BLaER1 (cell line): Measurements from ENCODE around the gene GPAT3.
"Not testable (repeated sequence)": the region's sequence is repeated elsewhere in the genome, so short reads cannot be mapped to it uniquely, and the experiment has no call there.

ENCODE experiments used
- H3K27ac ChIP-seq: shearing (Covaris generic); formaldehyde crosslinking; 2 replicates; pipeline ENCODE4 v1.8.1; 2022
- H3K27me3 ChIP-seq: shearing (Covaris generic); formaldehyde crosslinking; 2 replicates; pipeline ENCODE4 v1.8.1; 2022
- H3K36me3 ChIP-seq: shearing (Covaris generic); formaldehyde crosslinking; 2 replicates; pipeline ENCODE4 v1.8.1; 2022
- H3K4me1 ChIP-seq: shearing (Covaris generic); formaldehyde crosslinking; 2 replicates; pipeline ENCODE4 v1.8.1; 2022
- H3K4me2 ChIP-seq: shearing (Covaris generic); formaldehyde crosslinking; 2 replicates; pipeline ENCODE4 v1.8.1; 2022
- H3K4me3 ChIP-seq: shearing (Covaris generic); formaldehyde crosslinking; 2 replicates; pipeline ENCODE4 v1.8.1; 2022
- H3K9ac ChIP-seq: shearing (Covaris generic); formaldehyde crosslinking; 2 replicates; pipeline ENCODE4 v1.8.1; 2022
- H3K9me3 ChIP-seq: shearing (Covaris generic); formaldehyde crosslinking; 2 replicates; pipeline ENCODE4 v1.8.1; 2022
- H4K20me1 ChIP-seq: shearing (Covaris generic); formaldehyde crosslinking; 2 replicates; pipeline ENCODE4 v1.8.1; 2022
- Cebpa-rat ChIP-seq: shearing (Covaris generic); IDR thresholded peaks from 2 replicates; pipeline ENCODE4 v1.8.1; 2022

The GPAT3 gene

DNA sequence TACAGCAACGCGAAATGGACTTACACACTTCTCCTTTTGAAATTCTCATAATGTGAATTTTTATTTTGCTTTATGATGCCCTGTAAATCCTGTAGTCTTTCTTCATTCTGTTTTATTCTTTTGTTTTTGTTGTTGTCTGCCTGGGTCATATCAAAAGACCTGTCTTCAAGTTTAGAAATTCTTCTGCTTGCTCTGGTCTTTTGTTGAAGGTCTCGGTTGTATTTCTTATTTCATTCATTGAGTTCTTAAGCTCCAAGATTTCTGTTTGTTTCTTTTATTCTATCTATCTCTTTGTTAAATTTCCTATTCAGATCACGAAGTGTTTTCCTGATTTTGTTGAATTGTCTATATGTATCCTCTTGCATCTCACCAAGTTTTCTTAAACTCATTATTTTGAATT is 78.1 kb downstream of the GPAT3 start:
- H3K36me3 ChIP-seq, result no peaks in the 10 kb centered on the region
- no peaks in the 10 kb centered on the region for H3K27me3 ChIP-seq
- no peak for TF ChIP-seq Cebpa-rat
- no peaks in the 10 kb centered on the region for H4K20me1 ChIP-seq
- H3K9me3 ChIP-seq, result peaks cover 33% of the 10 kb centered on the region
- H3K9ac ChIP-seq, result no peak overlapping the region
- H3K4me2 ChIP-seq, result no peak overlapping the region
- no peak overlapping the region for H3K27ac ChIP-seq
- H3K4me3 ChIP-seq, result no peak overlapping the region
- H3K4me1 ChIP-seq, result peaks cover 3% of the 10 kb centered on the region

GRCh38 chr4:83616252-83616651 is 80.3 kb downstream of the GPAT3 start:
- no peak for TF ChIP-seq Cebpa-rat

DNA sequence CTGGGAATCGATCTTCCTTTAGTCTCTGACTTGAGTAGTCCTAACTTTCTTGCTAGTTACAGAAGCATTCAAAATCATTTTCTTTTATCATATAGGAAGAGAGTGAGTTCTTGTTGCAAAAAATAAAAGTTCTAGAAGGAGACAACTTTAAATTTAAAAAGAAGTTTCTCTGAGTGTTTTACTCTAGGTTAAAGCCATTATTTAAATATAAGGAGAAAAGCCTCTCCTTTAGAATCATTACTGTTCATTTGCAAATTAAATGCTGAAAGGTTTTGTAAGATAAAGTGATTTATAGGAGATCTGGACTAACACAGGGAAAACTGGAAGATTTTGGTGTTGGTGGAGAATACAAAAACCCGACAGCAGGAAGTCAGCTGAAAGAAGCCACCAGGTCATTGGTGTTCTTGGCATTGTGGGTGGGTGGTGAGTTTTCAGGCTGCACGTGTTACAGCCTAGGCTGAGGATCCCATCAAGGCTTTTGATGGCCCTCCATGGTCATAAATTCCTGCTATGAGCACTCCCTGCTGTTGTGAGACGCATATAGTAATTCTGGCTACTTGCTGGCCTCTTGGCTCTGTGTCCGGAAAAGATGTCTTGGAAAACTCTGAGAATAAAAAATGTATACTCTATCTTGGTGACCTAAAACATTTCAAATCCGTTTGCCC is 81.6 kb downstream of the GPAT3 start:
- no peak overlapping the region for H3K9ac ChIP-seq
- no peak overlapping the region for H3K4me3 ChIP-seq
- no peaks in the 10 kb centered on the region for H3K36me3 ChIP-seq
- H3K27ac ChIP-seq, result no peak overlapping the region
- H3K27me3 ChIP-seq, result no peaks in the 10 kb centered on the region
- TF ChIP-seq Cebpa-rat, result no peak
- no peak overlapping the region for H3K4me2 ChIP-seq
- H3K4me1 ChIP-seq, result peaks cover 7% of the 10 kb centered on the region
- no peaks in the 10 kb centered on the region for H4K20me1 ChIP-seq
- H3K9me3 ChIP-seq, result peaks cover 47% of the 10 kb centered on the region

More at GRCh38 chr4:83616252-83616651, 80.3 kb downstream of the GPAT3 start:
- Histone ChIP-seq H3K4me3 (no peak overlapping the region), H3K27ac (no peak overlapping the region), H3K36me3 (no peaks in the 10 kb centered on the region), H3K9me3 (peaks cover 40% of the 10 kb centered on the region), H4K20me1 (no peaks in the 10 kb centered on the region), H3K27me3 (no peaks in the 10 kb centered on the region), H3K9ac (no peak overlapping the region), H3K4me2 (no peak overlapping the region), H3K4me1 (peaks cover 7% of the 10 kb centered on the region)

DNA sequence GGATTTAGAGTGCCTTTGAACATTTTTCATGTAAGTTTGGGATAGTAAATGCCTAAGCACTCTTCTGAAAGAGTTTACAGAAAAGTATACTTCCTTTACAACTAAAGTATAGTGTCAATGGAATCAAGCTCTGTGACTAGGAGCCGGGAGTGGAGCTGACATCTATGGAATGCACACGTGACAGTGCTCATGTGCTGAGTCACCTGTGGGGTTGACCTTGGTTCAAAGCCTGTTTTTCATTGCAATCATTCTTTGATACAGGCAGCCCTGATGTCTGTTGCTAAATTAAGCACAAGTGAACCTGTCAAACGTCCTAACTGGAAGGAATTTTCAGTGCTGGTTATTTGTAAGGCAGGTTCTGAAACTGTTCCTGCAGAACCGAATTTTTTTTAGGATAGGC is 82.5 kb downstream of the GPAT3 start:
- Histone ChIP-seq H3K4me2 (no peak overlapping the region), H3K9me3 (peaks cover 50% of the 10 kb centered on the region)

DNA sequence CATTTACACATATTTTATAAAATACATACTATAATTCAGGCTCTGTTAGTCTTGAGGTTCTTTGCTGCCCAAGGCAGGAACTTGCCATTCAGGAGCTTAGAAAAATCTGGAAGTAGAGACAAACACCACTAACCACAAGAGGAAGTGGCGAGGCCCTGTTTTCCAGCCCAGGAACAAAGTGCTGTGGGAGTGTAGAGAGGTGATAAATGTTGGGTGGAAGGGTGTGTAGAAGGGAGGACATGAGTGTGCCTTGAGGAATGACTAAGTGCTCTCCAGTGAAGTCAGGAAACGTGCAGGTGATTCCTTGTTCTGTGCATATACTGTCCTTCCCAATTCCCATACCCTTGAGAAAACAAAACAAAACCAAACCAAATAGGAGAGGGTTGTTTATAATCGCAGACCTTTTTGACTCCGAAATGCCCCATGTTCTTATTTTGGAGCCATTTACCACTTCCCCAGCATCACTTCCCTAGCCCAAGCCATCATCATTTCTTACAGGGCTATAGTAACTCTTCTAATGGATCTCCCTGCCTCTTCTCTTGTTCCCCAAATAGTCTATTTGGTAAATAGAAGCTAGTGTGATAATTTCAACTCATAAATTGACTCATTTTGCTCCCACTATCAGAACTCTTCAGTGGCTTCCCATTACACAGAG is 83.2 kb downstream of the GPAT3 start:
- peak overlapping the region; percentile 27 for H3K4me2 ChIP-seq
- H3K27ac ChIP-seq, result no peak overlapping the region
- H3K4me3 ChIP-seq, result no peak overlapping the region
- H4K20me1 ChIP-seq, result no peaks in the 10 kb centered on the region
- TF ChIP-seq Cebpa-rat, result no peak
- H3K9me3 ChIP-seq, result peaks cover 48% of the 10 kb centered on the region
- no peaks in the 10 kb centered on the region for H3K27me3 ChIP-seq
- H3K4me1 ChIP-seq, result peaks cover 7% of the 10 kb centered on the region
- no peak overlapping the region for H3K9ac ChIP-seq
- no peaks in the 10 kb centered on the region for H3K36me3 ChIP-seq

More for the DNA sequence above, 82.5 kb downstream of the GPAT3 start:
- Histone ChIP-seq H3K36me3 (no peaks in the 10 kb centered on the region), H3K9ac (no peak overlapping the region), H3K27me3 (no peaks in the 10 kb centered on the region), H3K27ac (no peak overlapping the region), H3K4me1 (peaks cover 7% of the 10 kb centered on the region), H4K20me1 (no peaks in the 10 kb centered on the region), H3K4me3 (no peak overlapping the region)
- no peak for TF ChIP-seq Cebpa-rat

- H4K20me1 ChIP-seq, H3K4me2 ChIP-seq, H3K9ac ChIP-seq, H3K4me1 ChIP-seq, H3K27me3 ChIP-seq, H3K36me3 ChIP-seq, H3K27ac ChIP-seq, H3K4me3 ChIP-seq: not testable (repeated sequence)
- peaks cover 33% of the 10 kb centered on the region for H3K9me3 ChIP-seq
Observed at GRCh38 chr4:83622127-83622526, 86.2 kb downstream of the GPAT3 start.

DNA sequence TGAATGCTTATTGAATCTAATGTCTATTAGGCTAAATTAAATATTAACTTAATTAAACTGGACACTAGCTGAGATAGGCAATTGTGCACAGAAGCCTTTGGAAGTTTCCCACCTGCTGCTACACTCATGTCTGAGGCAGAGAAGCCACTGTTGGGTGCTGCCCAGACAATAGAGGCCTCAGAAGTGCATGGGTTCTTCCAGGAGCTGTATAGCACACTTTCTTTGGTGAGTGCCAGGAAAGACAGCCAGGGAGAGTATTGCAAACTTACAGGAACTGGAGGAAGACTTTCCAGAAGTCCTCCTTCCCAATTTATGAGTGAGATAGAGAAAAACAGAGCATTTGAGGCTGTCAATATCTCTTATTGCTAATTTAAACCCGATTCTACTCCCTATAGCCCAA is 89.9 kb downstream of the GPAT3 start:
- Histone ChIP-seq H3K27me3 (no peaks in the 10 kb centered on the region), H3K36me3 (no peaks in the 10 kb centered on the region), H3K9ac (no peak overlapping the region), H4K20me1 (no peaks in the 10 kb centered on the region), H3K4me3 (no peak overlapping the region), H3K4me1 (no peaks in the 10 kb centered on the region), H3K4me2 (no peak overlapping the region), H3K9me3 (peaks cover 31% of the 10 kb centered on the region), H3K27ac (no peak overlapping the region)
- no peak for TF ChIP-seq Cebpa-rat

GRCh38 chr4:83626245-83626836 is 90.4 kb downstream of the GPAT3 start:
- no peaks in the 10 kb centered on the region for H3K4me1 ChIP-seq
- no peak overlapping the region for H3K4me2 ChIP-seq
- H3K27ac ChIP-seq, result no peak overlapping the region
- no peaks in the 10 kb centered on the region for H3K36me3 ChIP-seq
- no peak overlapping the region for H3K9ac ChIP-seq
- no peak overlapping the region for H3K4me3 ChIP-seq
- no peaks in the 10 kb centered on the region for H3K27me3 ChIP-seq
- H4K20me1 ChIP-seq, result no peaks in the 10 kb centered on the region
- TF ChIP-seq Cebpa-rat, result no peak
- H3K9me3 ChIP-seq, result peaks cover 25% of the 10 kb centered on the region

GRCh38 chr4:83629945-83630721 is 94.2 kb downstream of the GPAT3 start:
- Histone ChIP-seq H3K27me3 (no peaks in the 10 kb centered on the region), H3K4me2 (no peak overlapping the region), H3K9ac (no peak overlapping the region), H3K4me1 (no peaks in the 10 kb centered on the region), H3K4me3 (no peak overlapping the region), H3K9me3 (no peaks in the 10 kb centered on the region), H3K36me3 (no peaks in the 10 kb centered on the region), H3K27ac (no peak overlapping the region), H4K20me1 (no peaks in the 10 kb centered on the region)
- peak; percentile 78 for TF ChIP-seq Cebpa-rat

DNA sequence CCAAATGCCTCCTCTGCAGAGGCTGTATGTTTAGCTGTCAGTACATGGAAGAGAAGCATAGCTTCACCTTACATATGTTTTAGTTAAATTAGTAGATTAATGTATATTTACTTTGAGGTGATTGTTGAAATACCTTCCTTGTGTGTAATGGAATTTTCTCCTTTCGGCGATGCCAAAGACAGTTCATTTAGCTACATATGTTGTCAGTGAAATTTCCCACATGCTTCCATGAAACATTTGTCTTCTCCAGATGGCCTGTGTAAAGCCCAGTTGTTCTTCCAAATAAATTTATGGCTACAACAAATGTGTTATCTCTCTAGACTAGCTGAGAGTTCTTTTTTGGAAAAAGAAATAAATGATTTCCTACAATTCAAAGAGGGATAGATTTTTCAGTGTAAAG is 95.2 kb downstream of the GPAT3 start:
- Histone ChIP-seq H3K27me3 (no peaks in the 10 kb centered on the region), H3K4me1 (no peaks in the 10 kb centered on the region), H3K9me3 (no peaks in the 10 kb centered on the region), H3K9ac (no peak overlapping the region), H3K27ac (no peak overlapping the region), H4K20me1 (no peaks in the 10 kb centered on the region), H3K4me3 (no peak overlapping the region), H3K4me2 (no peak overlapping the region), H3K36me3 (no peaks in the 10 kb centered on the region)
- no peak for TF ChIP-seq Cebpa-rat
